ENCODE results near the gene HDAC4.

The HDAC4 gene

GRCh38 chr2:239195318-239195871 is 205.4 kb downstream of the HDAC4 start:
- Histone ChIP-seq H3K4me3 (ENCODE audit: low read length) (no peak overlapping the region), H3K9me3 (ENCODE audit: control insufficient read depth, insufficient read depth, low read length) (no peaks in the 10 kb centered on the region), H3K36me3 (ENCODE audit: control insufficient read depth, insufficient read depth, low read length) (no peaks in the 10 kb centered on the region), H3K27ac (ENCODE audit: low read length) (no peak overlapping the region), H3K4me1 (ENCODE audit: control insufficient read depth, insufficient read depth, low read length) (no peaks in the 10 kb centered on the region), H3K27me3 (ENCODE audit: control insufficient read depth, insufficient read depth, low read length) (no peaks in the 10 kb centered on the region)
- WGBS (ENCODE audit: insufficient coverage, insufficient read length): no CpG with 5 or more reads among the region's 15 CpGs
- DNase-seq (ENCODE audit: low read depth, low spot score): no peak

- no CpG with 5 or more reads among the region's 23 CpGs for WGBS (ENCODE audit: insufficient coverage, insufficient read length)
- no peaks in the 10 kb centered on the region for H3K36me3 ChIP-seq (ENCODE audit: control insufficient read depth, insufficient read depth, low read length)
- H3K9me3 ChIP-seq (ENCODE audit: control insufficient read depth, insufficient read depth, low read length): no peaks in the 10 kb centered on the region
- H3K27ac ChIP-seq (ENCODE audit: low read length): no peak overlapping the region
- H3K27me3 ChIP-seq (ENCODE audit: control insufficient read depth, insufficient read depth, low read length): no peaks in the 10 kb centered on the region
- DNase-seq (ENCODE audit: low read depth, low spot score): no peak
- H3K4me3 ChIP-seq (ENCODE audit: low read length): no peak overlapping the region
- no peaks in the 10 kb centered on the region for H3K4me1 ChIP-seq (ENCODE audit: control insufficient read depth, insufficient read depth, low read length)
Observed at GRCh38 chr2:239194731-239195317, 206.0 kb downstream of the HDAC4 start.

DNA sequence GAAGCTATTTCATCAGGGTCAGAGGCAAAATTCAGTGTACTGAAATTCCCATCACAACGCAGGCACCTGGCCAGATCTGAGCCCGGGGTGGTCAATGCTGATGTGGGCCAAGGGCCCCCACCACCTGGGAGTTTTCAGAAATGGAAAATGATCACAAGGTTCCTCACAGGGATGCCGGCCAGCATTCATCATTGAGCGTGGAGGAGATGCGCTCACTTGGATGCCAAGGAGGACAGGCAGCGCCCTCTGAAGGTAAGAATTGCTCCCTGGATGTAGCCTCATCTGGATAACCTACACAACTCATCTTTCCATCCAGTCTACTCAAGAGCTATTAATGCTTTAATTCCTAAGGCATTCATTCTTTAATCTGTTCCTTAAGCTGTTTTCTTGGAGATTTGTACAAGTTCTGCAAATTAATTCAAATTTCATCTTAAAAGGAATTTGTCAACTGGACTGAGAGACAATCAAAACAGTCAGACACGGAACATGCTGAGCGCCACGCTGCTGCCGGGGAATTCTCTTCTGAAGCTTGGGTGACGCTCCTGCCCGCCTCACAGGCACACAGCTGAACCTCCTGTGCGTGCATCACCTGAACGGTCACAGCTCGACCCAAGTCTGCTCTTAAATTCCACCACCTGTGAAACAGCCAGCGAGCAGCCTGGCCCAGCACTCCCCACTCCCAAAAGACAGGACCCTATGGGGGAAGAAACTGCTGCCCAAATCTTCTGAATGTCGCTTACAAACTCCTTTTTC is 206.7 kb downstream of the HDAC4 start:
- no peak for DNase-seq (ENCODE audit: low read depth, low spot score)

DNA sequence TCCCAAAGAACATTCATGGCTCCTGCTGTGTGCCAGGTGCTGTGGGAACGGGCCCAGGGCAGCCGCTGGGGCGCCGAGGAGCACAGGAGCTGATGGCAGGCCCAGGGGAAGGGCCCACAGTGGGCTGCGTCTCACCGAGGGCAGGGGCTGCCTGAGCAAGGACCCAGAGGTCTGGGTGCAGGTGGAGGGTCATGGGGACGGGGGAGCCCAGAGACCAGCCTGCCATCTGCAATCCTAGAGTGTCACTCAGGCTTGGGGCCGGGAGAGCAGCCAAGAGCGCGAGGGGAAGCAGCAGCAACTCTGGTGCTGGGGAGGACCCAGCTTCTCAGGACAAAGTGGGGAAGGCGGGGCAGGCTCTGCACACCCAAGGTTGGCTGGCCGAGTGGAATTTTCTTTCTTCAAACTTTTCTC is 207.4 kb downstream of the HDAC4 start:
- peaks cover 3% of the 10 kb centered on the region; the same call in 1 of the 2 replicates for H3K36me3 ChIP-seq (ENCODE audit: control insufficient read depth, insufficient read depth, low read length)
- H3K4me1 ChIP-seq (ENCODE audit: control insufficient read depth, insufficient read depth, low read length): no peaks in the 10 kb centered on the region
- H3K27ac ChIP-seq (ENCODE audit: low read length): no peak overlapping the region
- no peaks in the 10 kb centered on the region for H3K27me3 ChIP-seq (ENCODE audit: control insufficient read depth, insufficient read depth, low read length)
- H3K4me3 ChIP-seq (ENCODE audit: low read length): no peak overlapping the region
- WGBS (ENCODE audit: insufficient coverage, insufficient read length): no CpG with 5 or more reads among the region's 12 CpGs
- no peak for DNase-seq (ENCODE audit: low read depth, low spot score)
- H3K9me3 ChIP-seq (ENCODE audit: control insufficient read depth, insufficient read depth, low read length): no peaks in the 10 kb centered on the region

More for the DNA sequence above, 206.7 kb downstream of the HDAC4 start:
- no peak overlapping the region for H3K27ac ChIP-seq (ENCODE audit: low read length)
- H3K4me3 ChIP-seq (ENCODE audit: low read length): no peak overlapping the region
- no peaks in the 10 kb centered on the region for H3K27me3 ChIP-seq (ENCODE audit: control insufficient read depth, insufficient read depth, low read length)
- H3K36me3 ChIP-seq (ENCODE audit: control insufficient read depth, insufficient read depth, low read length): no peaks in the 10 kb centered on the region
- no peaks in the 10 kb centered on the region for H3K9me3 ChIP-seq (ENCODE audit: control insufficient read depth, insufficient read depth, low read length)
- no peaks in the 10 kb centered on the region for H3K4me1 ChIP-seq (ENCODE audit: control insufficient read depth, insufficient read depth, low read length)
- no CpG with 5 or more reads among the region's 17 CpGs for WGBS (ENCODE audit: insufficient coverage, insufficient read length)

- no peak overlapping the region for H3K27ac ChIP-seq (ENCODE audit: low read length)
- no peak for DNase-seq (ENCODE audit: low read depth, low spot score)
- no peaks in the 10 kb centered on the region for H3K9me3 ChIP-seq (ENCODE audit: control insufficient read depth, insufficient read depth, low read length)
- no CpG with 5 or more reads among the region's 8 CpGs for WGBS (ENCODE audit: insufficient coverage, insufficient read length)
- H3K4me1 ChIP-seq (ENCODE audit: control insufficient read depth, insufficient read depth, low read length): no peaks in the 10 kb centered on the region
- H3K27me3 ChIP-seq (ENCODE audit: control insufficient read depth, insufficient read depth, low read length): no peaks in the 10 kb centered on the region
- H3K4me3 ChIP-seq (ENCODE audit: low read length): no peak overlapping the region
- peaks cover 3% of the 10 kb centered on the region; the same call in 1 of the 2 replicates for H3K36me3 ChIP-seq (ENCODE audit: control insufficient read depth, insufficient read depth, low read length)
Observed at GRCh38 chr2:239192975-239193374, 207.8 kb downstream of the HDAC4 start.

- H3K27ac ChIP-seq (ENCODE audit: low read length): no peak overlapping the region
- H3K4me1 ChIP-seq (ENCODE audit: control insufficient read depth, insufficient read depth, low read length): no peaks in the 10 kb centered on the region
- no peak overlapping the region for H3K4me3 ChIP-seq (ENCODE audit: low read length)
- DNase-seq (ENCODE audit: low read depth, low spot score): no peak
- no peaks in the 10 kb centered on the region for H3K27me3 ChIP-seq (ENCODE audit: control insufficient read depth, insufficient read depth, low read length)
- peaks cover 3% of the 10 kb centered on the region; the same call in 1 of the 2 replicates for H3K36me3 ChIP-seq (ENCODE audit: control insufficient read depth, insufficient read depth, low read length)
- no CpG with 5 or more reads among the region's 17 CpGs for WGBS (ENCODE audit: insufficient coverage, insufficient read length)
- no peaks in the 10 kb centered on the region for H3K9me3 ChIP-seq (ENCODE audit: control insufficient read depth, insufficient read depth, low read length)
Observed at GRCh38 chr2:239192456-239192855, 208.4 kb downstream of the HDAC4 start.

GRCh38 chr2:239190921-239191885 is 209.6 kb downstream of the HDAC4 start:
- no peaks in the 10 kb centered on the region for H3K27me3 ChIP-seq (ENCODE audit: control insufficient read depth, insufficient read depth, low read length)
- no peak overlapping the region for H3K27ac ChIP-seq (ENCODE audit: low read length)
- no peak for DNase-seq (ENCODE audit: low read depth, low spot score)
- WGBS (ENCODE audit: insufficient coverage, insufficient read length): no CpG with 5 or more reads among the region's 15 CpGs
- no peaks in the 10 kb centered on the region for H3K4me1 ChIP-seq (ENCODE audit: control insufficient read depth, insufficient read depth, low read length)
- H3K36me3 ChIP-seq (ENCODE audit: control insufficient read depth, insufficient read depth, low read length): peaks cover 3% of the 10 kb centered on the region; the same call in 1 of the 2 replicates
- H3K9me3 ChIP-seq (ENCODE audit: control insufficient read depth, insufficient read depth, low read length): no peaks in the 10 kb centered on the region
- H3K4me3 ChIP-seq (ENCODE audit: low read length): no peak overlapping the region

DNA sequence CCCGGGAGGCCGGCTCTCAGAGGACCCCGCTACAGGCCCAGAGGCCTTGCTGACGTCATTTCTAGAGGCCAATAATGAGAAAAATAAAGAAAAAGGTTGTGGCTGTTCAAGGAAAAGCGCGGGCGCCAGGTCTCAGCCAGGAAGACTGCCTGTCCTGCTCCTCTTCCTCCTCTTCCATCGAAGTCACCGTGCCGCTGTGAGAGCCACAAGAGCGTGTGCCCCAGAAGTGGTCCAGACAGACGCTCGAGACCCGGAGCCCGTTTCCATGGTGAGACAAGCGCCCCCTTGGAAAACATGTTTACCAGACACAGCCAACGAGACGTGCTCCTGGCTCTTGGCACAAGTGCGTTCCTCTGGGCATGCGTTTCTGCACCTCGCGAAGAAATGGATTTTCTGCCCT is 210.5 kb downstream of the HDAC4 start:
- Histone ChIP-seq H3K27ac (ENCODE audit: low read length) (no peak overlapping the region), H3K4me1 (ENCODE audit: control insufficient read depth, insufficient read depth, low read length) (no peaks in the 10 kb centered on the region), H3K4me3 (ENCODE audit: low read length) (no peak overlapping the region), H3K9me3 (ENCODE audit: control insufficient read depth, insufficient read depth, low read length) (no peaks in the 10 kb centered on the region), H3K36me3 (ENCODE audit: control insufficient read depth, insufficient read depth, low read length) (peaks cover 3% of the 10 kb centered on the region; the same call in 1 of the 2 replicates), H3K27me3 (ENCODE audit: control insufficient read depth, insufficient read depth, low read length) (no peaks in the 10 kb centered on the region)
- no peak for DNase-seq (ENCODE audit: low read depth, low spot score)
- no CpG with 5 or more reads among the region's 22 CpGs for WGBS (ENCODE audit: insufficient coverage, insufficient read length)

DNA sequence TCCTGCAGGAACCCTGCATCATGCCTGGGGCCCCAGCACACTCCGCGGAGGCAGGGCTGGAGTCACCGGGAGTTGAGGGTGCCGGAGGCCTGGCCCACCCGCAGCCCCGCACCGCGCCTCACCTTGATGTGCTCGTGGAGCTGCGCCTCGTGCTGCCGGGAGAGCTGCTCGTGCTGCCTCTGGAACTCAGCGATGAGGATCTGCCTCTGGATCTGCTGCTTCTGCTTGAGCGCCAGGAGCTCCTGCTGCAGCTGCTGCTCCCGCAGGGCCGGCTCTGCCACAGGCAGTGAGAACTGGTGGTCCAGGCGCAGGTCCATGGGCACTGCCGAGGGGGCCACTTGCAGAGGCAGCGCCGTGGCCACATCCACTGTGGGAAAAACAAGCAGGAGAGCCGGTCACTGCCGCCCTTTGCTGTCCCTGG is 211.1 kb downstream of the HDAC4 start:
- Histone ChIP-seq H3K4me3 (ENCODE audit: low read length) (no peak overlapping the region), H3K27me3 (ENCODE audit: control insufficient read depth, insufficient read depth, low read length) (no peaks in the 10 kb centered on the region), H3K36me3 (ENCODE audit: control insufficient read depth, insufficient read depth, low read length) (peaks cover 3% of the 10 kb centered on the region; the same call in 1 of the 2 replicates), H3K4me1 (ENCODE audit: control insufficient read depth, insufficient read depth, low read length) (no peaks in the 10 kb centered on the region), H3K9me3 (ENCODE audit: control insufficient read depth, insufficient read depth, low read length) (no peaks in the 10 kb centered on the region), H3K27ac (ENCODE audit: low read length) (no peak overlapping the region)
- WGBS (ENCODE audit: insufficient coverage, insufficient read length): no CpG with 5 or more reads among the region's 23 CpGs
- no peak for DNase-seq (ENCODE audit: low read depth, low spot score)

DNA sequence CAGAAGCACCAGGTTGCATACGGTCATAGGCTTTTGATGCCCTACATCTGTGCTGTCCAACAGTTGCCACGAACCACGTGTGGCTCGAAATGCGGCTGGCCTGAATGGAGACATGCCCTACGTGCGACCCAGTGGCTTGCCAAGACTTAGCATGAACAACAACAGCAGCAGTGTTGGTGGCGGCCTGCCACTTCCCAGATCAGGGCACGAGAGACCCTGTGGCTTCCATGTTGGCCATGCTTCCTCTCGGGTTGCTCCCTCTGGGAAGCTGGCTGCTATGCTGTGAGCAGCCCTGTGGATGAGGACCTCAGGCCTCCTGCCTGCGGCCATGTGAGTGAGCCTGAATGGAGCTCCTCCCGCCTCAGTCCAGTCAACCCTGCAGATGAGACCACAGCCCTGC is 212.3 kb downstream of the HDAC4 start:
- H3K4me3 ChIP-seq (ENCODE audit: low read length): no peak overlapping the region
- no peaks in the 10 kb centered on the region for H3K4me1 ChIP-seq (ENCODE audit: control insufficient read depth, insufficient read depth, low read length)
- H3K9me3 ChIP-seq (ENCODE audit: control insufficient read depth, insufficient read depth, low read length): no peaks in the 10 kb centered on the region
- no peak overlapping the region for H3K27ac ChIP-seq (ENCODE audit: low read length)
- no peaks in the 10 kb centered on the region for H3K27me3 ChIP-seq (ENCODE audit: control insufficient read depth, insufficient read depth, low read length)
- H3K36me3 ChIP-seq (ENCODE audit: control insufficient read depth, insufficient read depth, low read length): peaks cover 3% of the 10 kb centered on the region; the same call in 1 of the 2 replicates
- DNase-seq (ENCODE audit: low read depth, low spot score): no peak
- WGBS (ENCODE audit: insufficient coverage, insufficient read length): no CpG with 5 or more reads among the region's 12 CpGs

Data from iPS DF 6.9 (cell line).